GM21515 (cell line): ENCODE measurements around the gene DGKG.

Experiments
- ATAC-seq: cut with Tn5 transposase; IDR thresholded peaks from one replicate; pipeline ENCODE4 v1.9.1; 2021; ENCODE audit not compliant: unreplicated experiment

DGKG gene

DNA sequence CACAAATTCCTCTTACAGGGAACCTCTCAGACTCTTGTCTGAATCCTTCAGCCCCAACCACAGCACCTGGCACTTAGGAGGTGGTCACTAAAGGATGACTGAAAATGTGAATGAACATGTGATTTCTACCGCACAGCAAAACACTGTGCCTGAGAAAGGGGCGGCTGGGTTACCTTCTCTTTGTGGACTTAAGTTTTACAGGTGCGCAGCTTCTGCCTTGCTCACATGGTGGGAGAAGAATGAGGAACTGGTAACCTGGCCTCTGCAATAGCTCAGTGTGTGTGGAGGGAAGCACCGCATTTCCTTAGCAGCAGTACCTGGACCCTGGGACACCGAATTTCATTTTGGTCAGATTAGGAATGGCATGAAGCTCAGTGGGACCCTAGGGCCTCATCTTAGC lies 243.3 kb downstream of the DGKG start:
- no peak for ATAC-seq

DNA sequence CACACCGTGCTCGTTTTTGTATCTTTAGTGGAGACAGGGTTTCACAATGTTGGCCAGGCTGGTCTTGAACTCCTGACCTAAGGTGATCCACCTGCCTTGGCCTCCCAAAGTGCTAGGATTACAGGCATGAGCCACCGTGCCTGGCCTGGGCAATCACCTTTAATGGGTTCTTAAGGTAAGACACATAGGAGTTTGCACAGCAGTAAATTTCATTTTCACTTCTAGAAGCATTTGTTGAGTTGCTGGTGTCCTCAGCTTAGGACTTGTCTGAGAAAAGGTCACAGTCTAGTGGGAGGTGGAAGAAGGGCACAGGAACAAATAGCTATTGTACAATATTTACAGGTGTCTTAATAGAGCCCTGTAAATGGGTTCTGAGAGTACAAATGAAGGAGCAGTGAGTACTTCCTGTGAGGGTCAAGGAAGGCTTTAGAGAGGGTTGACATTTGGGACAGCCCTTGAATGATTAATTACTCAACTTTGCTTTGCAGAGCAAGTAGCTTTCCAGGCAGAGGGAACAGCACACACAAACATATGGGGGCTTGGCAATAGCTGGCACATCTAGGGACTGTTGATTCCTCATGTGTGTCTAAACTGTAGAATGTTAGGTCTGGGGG lies 244.4 kb downstream of the DGKG start:
- ATAC-seq, result no peak

DNA sequence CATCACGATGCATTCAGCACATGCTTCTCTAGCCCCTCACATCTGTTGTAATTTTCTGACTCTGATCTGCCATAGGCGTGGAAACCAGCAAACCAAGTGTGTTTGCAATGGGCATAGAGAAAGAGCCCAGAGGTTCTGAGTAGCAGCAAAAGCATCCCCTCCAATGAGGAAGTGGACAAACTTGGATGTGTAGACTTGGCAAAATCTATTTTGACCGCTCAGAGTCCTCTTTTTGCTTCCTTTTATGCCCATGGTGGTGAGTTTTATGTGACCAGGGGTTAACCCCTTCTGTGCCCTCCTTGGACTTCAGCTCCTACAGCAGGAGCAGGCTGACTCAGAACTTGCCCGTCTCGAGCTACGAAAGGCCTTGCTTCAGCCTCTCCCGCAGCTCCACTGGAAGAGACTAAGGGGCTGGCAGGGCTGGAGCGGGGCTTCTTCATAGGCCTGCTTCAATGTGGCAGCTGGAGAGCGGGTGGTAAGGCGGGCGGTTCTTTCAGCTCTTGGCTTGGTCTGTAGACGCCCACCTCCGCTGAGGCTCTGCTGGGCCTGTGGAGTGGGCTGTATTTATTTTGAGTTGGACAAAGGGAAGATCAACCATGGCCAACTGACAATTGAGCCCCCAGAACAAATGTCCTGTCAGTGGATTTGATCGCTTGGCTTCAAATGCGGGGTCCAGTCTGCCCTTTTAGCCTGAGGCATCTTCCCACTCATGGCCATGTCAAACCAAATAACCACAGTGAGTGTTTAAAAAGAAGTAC lies 246.6 kb downstream of the DGKG start:
- ATAC-seq, result no peak

DNA sequence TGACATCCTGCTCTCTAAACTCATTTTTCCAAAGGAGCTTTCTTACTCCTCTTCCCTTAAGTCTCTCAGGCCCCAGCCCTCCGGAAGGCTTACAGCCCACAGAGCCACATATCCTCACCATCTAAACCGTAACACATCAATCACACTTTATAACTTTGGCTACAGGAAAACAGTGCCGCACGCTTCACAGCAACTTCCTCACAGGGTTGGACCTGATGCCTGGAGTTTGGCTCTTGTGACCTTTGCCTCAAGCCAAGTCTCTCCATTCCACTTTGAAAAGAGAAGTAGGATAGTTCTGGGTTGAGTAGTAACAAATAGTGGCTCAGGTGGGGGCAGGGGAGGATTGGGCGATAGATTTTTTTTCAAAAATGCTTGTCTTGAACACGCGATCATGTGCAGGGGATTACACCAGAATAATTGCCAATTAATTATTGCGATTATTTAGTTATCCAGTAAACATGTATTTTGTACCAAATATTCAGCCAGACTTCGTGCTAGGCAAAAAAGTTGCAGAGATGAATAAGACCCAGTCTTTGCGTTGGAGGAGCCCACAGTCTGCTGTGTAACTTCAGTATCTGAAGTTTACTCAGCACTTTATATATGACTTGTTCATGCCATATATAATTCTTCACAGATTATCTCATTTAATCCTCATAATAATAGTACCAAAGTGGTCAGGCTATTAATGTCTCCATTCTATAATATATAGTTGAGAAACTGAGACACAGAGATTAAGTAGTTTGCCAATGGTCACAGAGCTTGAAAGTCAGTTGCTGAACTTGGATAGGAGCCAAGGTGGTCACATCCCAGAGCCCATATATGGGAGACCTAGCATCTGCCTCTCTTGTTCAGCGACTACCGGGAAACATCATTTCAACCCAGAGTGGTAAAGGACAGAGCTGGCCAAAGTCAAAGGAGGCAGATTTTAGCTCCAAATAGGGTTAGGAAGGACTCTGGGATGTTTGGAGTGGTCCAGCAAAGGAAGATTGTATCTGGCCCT lies 250.8 kb downstream of the DGKG start:
- ATAC-seq, result no peak

DNA sequence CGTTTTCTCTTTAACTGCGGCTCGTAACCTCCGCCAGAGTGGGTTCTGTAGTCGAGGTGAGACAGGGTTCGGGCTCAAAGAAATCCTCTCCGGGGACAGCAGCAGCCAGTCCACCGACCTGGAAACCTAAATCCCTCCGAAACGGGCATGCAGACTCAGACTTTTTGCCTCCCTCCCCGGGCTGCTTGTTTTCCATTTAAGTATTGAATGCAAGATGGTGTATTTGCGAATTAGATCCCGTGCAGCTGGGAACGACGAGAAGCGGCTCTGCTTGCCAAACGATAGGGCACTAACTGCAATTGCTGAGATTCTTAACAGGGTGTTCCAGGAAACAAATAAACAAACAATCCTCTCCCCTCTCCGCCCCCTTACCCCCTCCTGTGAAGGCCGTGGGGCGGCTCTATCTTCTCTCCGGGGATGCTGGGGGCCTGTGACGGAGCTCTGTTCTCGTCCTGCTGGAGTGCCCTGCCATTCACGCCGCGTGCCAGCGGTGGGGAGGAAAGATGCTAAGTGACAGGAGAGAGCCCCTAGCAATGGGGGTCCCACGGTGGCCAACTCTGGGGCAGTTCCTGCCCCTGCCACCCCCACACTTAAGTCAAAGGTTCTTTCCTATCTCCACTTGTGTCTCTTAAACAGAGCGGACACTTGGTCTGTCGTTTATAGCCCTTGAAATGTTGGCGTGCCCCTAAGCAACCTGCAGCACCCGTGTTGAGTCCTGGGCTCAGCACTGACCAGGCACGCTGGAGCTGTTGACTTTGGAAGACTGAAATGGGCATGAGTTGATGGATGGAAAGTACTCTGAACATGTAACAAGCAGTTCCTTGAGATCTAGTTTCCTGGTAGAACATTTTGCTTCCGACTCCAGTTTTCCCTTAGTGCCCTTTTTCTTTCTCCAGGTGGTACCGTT lies 251.9 kb downstream of the DGKG start:
- ATAC-seq, result no peak

DNA sequence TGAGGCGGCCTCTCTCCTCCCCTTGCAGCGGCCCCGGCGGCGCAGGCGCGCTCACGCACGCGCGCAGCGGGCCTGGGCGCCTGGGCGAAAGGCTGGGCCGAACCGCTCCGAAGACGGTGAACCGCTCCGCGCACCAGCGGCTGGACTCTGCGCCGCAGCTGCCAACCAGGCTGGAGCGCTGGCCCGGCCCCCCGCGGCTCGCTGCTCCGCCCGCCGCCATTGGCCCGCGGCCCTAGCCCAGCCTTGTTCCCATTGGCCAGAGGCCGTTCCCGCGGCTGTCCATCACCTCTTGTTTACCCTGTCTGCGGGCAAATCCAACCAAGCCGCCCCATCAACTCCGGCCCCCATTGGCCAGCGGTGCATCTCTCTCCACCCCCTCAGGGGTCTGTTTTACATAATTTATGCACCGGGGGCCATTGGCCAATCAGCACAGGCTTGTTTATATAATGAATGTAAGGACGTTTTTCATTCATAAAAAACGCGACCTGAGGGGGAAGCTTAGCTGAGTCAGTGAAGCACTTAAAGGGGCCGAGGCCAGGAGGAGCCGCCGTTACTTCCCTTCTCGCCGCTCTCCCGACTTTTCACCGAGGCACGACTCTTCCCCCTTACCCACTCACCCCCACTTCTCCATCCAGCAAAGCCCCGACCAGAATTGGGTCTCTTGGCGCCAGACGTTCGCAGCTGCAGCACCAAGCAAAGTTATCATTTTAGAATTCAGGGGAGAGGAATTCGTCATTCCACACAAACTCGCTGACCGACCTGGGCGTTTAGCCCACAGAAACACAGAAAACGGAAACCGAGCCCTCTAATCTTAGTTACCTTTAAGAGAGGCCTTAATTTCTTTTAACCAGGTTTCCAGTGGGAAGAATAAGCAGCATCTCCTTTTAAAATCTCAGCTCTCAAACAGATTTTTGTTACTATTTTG lies 252.8 kb downstream of the DGKG start, which contains the start of gene ETV5:
ETV5 (minus strand) TSS at position 149 of the 925 bp plus-strand sequence. CDS start 3,221 bp downstream, outside the sequence.
- peak; percentile 95 for ATAC-seq

DNA sequence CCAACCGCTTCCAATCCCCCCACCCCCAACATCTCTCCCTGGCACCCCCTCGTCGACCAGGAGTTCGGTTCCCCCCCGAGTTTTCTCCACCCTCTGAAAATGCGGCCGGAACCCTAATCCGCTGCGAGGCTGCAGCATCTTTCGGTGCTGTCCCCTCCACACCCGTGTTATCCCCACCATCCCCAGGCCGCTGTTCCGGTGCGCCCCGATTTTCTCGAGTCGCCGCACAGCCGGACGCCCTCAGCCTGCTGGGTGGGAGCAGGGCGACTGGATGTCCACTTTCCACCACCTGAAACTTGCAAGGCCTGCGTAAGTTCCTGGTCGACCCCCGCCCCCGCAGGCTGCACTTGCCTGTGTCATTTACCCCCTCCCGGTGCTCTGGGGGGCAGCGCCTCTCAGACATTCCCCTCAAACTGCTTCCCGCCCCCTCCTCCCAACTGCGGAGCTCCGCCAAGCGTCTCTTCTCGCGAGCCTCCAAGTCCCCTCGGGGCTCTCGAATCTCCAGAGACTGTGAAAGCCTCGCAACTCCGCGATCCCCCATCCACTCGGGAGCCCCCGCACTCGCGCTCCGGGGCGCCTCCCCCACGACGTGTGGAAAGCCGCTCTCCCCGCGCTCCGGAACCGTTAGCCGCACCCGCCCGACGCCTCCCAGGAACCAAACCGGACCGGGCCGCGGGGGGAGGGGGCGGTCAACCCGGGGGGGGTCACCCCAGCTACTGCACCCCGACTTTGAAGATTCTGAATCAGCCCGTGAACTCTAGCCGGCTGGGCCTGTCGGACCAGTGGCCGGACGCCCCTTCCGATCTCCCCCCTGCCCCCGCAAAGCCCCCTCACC lies 253.7 kb downstream of the DGKG start:
- ATAC-seq, result no peak

DNA sequence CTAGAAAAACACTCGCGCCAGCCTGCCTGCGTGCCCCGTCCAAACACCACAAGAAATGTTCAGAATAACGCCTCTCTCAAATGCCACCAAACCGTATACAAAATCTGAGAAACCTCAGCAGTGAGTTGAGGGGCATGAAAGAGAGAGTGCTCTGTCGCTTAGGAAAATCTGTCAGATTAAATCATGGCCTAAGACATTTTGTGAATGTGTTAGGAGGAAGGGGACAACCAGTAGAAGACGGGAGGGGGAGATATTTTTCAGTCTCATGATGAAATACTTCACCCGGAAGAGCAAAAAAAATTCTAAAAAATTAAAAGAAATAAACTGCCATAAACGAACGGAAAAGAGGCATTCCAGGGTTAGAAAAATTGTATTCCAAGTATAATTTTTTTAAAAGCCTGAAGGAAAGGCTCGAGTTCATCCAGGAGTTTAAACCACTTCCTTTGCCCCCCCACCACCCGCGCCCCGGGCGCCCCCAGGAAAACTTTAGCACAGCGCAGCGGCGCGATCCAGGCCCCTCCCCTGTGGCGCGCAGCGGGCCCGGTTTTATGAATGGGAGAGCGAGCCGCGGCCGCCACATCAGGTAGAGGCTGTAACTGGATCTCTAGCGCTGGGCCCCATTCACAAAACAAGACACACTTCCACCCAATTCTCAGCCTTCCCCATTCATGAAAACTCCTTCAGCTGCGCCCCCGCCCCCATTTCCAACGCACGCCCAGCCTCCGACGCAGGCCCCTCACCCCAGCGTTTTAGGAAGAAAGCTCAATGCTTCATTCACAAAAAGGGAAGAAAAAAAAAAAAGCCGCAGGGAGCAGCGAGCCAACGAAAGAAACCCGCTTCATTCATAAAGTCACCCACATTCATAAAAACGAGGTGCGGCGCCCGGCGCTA lies 254.6 kb downstream of the DGKG start:
- peak; percentile 24 for ATAC-seq

DNA sequence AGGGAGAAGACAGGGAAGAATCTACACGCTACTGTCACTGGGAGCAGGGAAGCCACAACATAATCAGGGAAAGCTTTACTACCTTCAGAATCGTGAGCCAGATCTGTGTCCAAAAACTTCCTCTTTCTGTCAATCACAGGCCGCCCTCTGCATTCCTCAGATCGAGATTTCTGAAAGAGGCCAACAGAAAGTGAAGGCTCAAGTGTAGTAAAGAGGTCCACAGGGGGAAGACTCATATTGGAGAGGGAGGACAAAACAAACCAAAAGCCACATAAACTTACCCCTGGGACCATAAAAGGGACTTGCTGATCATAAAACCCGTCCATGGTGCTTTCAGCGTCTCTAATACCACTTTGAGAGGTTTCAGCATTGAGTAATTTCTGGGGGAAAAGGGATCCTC lies 256.5 kb downstream of the DGKG start:
- ATAC-seq, result no peak

DNA sequence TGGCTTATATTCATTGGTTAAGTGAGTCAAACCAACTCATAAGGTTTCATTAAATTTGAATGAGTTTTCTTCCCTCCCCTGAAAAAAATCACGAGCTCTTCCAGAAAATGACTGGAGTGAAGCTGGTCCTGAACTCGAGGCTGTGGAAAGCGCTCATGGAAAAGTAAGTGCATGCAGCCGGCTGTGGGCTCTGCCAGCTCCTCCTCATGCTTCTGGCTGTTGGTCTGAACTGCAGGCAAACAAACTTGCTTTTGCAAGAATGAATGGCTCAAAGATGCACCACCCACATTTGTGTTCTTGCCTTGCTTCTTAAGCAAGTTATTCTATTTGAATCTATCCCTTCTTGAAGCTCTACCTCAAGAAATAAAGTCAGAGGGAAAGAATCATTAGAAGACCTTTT lies 259.3 kb downstream of the DGKG start:
- ATAC-seq, result no peak

DNA sequence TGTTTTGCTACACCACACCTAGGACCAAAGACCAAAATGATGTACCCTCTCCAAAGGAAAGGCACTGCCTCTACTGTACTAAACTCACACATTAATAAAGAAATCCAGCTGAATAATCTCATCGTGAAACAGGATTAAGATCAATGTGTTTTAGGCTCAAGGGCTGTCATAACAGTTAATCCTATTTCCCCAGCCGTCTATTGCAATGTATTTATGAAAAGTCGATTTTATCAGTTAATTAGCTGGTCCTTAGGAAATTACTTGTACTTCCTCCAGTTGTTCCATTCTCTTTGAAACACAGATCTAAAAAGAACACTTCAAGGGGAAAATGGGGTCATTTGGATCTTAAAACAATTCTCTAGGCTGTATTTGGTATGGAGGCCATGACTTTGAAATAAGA lies 261.6 kb downstream of the DGKG start:
- ATAC-seq, result no peak

DNA sequence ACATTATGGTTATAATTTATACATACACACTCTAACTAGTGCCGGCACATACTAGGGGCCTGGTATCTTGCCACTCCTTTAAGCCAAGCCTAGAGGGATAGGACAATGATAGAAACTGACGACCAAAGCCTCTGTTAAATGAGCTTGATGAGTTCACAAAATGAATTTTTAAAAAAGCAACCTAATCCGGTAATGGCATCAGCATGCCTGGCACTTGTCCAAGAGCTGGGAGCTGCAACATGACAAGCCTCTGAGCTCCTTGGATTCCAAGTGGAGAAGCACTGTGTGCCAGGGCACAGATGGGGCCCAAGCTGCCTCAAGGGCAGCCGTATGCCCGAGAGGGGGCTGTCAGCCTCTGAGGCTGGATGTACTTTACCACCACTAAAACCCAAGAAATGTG lies 262.9 kb downstream of the DGKG start:
- no peak for ATAC-seq

DNA sequence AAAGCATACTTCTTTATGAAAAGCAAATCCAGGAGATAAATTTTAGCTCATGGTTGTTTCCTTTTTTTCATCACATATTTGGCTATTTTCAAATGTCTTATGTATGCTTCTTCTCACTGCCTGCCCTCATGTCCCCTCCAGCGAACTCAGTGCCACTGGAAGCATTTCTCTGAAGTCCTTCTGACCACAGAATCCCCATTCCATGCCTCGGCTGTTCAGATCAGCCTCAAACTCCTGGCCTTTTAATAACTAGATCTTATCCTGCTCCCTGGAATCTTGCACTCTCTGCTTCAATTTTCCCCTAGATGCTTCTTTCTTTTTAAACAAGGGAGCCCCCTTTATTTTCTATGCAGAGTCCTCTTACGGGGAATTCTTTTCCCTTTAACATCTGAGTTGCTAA lies 263.3 kb downstream of the DGKG start:
- no peak for ATAC-seq

DNA sequence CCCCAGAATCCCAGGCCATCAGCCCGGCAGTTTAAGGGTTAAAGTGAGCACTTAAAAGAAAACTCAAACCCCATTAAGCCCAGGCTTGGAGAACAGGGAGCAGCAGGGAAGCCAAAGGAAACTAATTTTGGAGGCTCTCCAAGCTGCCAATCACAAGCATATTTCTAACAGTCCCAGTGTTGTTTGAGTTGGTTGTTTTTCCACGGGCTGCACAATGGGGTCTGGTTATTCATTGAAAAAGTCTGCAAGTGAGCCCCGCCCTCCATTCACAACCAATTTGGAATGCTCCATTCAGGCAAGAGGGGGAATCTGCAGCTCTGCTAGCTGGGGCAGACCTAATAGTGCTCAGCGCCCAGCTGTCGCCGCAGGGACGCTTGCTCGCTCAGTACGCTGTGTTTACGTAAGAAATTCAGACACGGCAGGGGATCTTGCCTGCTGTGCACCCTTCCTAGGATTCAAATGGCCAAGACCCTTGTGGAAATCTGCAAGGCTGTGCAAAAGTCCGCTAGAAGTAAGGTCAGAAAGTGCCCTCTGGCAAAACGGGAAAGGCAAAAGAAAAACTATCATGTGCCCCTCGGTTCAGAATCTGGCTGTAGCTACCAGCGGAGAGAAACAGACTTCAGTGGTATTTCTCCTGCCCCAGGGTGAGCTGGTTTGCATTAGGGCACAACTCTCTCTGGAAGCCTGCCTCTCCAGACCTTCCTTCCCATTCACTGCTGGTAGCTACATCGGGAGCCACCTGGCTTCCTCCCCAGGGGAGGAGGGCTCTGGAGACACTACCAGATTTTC lies 264.2 kb downstream of the DGKG start:
- no peak for ATAC-seq

DNA sequence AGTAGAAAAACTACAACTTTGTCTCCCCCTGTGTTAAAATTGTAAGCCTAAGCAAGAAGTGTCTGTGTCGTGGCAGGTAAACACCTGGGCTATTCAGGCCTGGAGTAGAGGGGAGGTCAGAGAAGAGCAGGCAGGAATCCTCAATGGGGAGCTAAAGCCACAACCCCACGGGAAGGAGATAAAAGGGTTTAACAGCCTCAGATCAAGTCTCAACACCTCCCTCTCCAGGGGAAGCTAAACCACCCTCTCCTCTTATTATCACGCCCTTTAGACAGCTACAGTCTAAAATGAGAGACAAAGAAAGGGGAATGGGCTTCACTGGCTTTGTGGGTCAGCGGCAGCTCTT lies 264.7 kb downstream of the DGKG start:
- ATAC-seq, result no peak
